ENCODE data around the gene XPO1.
A peak's percentile ranks its signal among the peaks of the same experiment; 100 is the strongest.

XPO1 gene

DNA sequence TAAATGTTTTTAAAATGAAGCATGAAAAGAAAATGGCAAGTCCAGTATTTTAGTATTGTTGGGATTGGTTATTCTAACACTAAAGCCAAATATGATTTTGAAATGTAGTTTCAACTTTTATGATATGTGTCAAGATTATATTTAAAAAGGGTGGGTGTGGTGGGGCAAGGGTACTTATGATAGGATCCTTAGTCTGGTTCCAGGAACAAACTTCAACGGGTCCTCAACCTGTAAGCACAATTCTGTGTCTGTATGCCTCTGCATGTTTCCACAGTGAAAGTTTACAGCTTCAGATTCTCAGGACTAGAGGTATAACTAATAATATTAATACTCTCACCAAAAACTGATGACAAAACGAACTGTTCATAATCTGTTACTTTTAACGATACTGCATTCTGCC lies 73.1 kb downstream of the XPO1 start:
- DNase-seq = no peak
- TF ChIP-seq, protein P1, sequence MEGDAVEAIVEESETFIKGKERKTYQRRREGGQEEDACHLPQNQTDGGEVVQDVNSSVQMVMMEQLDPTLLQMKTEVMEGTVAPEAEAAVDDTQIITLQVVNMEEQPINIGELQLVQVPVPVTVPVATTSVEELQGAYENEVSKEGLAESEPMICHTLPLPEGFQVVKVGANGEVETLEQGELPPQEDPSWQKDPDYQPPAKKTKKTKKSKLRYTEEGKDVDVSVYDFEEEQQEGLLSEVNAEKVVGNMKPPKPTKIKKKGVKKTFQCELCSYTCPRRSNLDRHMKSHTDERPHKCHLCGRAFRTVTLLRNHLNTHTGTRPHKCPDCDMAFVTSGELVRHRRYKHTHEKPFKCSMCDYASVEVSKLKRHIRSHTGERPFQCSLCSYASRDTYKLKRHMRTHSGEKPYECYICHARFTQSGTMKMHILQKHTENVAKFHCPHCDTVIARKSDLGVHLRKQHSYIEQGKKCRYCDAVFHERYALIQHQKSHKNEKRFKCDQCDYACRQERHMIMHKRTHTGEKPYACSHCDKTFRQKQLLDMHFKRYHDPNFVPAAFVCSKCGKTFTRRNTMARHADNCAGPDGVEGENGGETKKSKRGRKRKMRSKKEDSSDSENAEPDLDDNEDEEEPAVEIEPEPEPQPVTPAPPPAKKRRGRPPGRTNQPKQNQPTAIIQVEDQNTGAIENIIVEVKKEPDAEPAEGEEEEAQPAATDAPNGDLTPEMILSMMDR (IDR thresholded peaks at IDR 0.05) = no peak
- no peaks in the 10 kb centered on the region for H3K9me3 Mint-ChIP-seq
- peaks cover 32% of the 10 kb centered on the region for H3K36me3 Mint-ChIP-seq (ENCODE audit: low read depth)
- H3K4me1 Mint-ChIP-seq = peaks cover 29% of the 10 kb centered on the region
- no peaks in the 10 kb centered on the region for H3K27me3 Mint-ChIP-seq (ENCODE audit: low read depth, poor library complexity)
- peak overlapping the region; percentile 79 for H3K27ac Mint-ChIP-seq
- H3K4me3 Mint-ChIP-seq = no peak overlapping the region

GRCh38 chr2:61463769-61464475 lies 74.2 kb downstream of the XPO1 start:
- DNase-seq = no peak
- H3K27me3 Mint-ChIP-seq (ENCODE audit: low read depth, poor library complexity) = no peaks in the 10 kb centered on the region
- peaks cover 33% of the 10 kb centered on the region for H3K36me3 Mint-ChIP-seq (ENCODE audit: low read depth)
- no peaks in the 10 kb centered on the region for H3K9me3 Mint-ChIP-seq
- H3K4me3 Mint-ChIP-seq = no peak overlapping the region
- TF ChIP-seq, protein P1 (IDR thresholded peaks at IDR 0.05) = no peak
- H3K27ac Mint-ChIP-seq = peak overlapping the region; percentile 59
- H3K4me1 Mint-ChIP-seq = peaks cover 22% of the 10 kb centered on the region

GRCh38 chr2:61461404-61461803 lies 76.8 kb downstream of the XPO1 start:
- Mint-ChIP-seq H3K4me1 (peaks cover 36% of the 10 kb centered on the region), H3K36me3 (ENCODE audit: low read depth) (peaks cover 32% of the 10 kb centered on the region), H3K4me3 (no peak overlapping the region), H3K27ac (no peak overlapping the region), H3K9me3 (no peaks in the 10 kb centered on the region), H3K27me3 (ENCODE audit: low read depth, poor library complexity) (peaks cover 6% of the 10 kb centered on the region)
- TF ChIP-seq, protein P1 (IDR thresholded peaks at IDR 0.05) = no peak
- DNase-seq = no peak

DNA sequence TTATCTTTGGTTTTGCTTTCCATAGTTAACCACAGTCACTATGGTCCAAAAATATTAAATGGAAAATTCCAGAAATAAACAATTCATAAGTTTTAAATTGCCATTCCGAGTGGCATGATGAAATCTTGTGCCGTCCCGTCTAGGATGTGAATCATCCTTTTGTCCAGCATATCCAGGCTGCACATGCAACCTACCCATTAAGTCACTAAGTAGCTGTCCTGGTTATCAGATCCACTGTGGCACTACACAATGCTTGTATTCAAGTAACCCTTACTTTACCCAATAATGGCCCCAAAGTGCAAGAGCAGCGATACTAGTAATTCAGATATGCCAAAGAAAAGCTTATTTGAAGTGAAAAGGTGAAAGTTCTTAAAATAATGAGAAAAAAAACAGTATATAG lies 78.0 kb downstream of the XPO1 start:
- H3K9me3 Mint-ChIP-seq = no peaks in the 10 kb centered on the region
- no peak overlapping the region for H3K27ac Mint-ChIP-seq
- TF ChIP-seq, protein P1 (IDR thresholded peaks at IDR 0.05) = no peak
- no peak overlapping the region for H3K4me3 Mint-ChIP-seq
- H3K4me1 Mint-ChIP-seq = peaks cover 36% of the 10 kb centered on the region
- DNase-seq = no peak
- H3K27me3 Mint-ChIP-seq (ENCODE audit: low read depth, poor library complexity) = peaks cover 8% of the 10 kb centered on the region
- H3K36me3 Mint-ChIP-seq (ENCODE audit: low read depth) = peaks cover 40% of the 10 kb centered on the region

GRCh38 chr2:61456746-61457420 lies 81.3 kb downstream of the XPO1 start:
- TF ChIP-seq, protein P1 (IDR thresholded peaks at IDR 0.05) = no peak
- peaks cover 7% of the 10 kb centered on the region for H3K9me3 Mint-ChIP-seq
- DNase-seq = no peak
- peaks cover 43% of the 10 kb centered on the region for H3K36me3 Mint-ChIP-seq (ENCODE audit: low read depth)
- no peak overlapping the region for H3K4me3 Mint-ChIP-seq
- peaks cover 23% of the 10 kb centered on the region for H3K4me1 Mint-ChIP-seq
- H3K27me3 Mint-ChIP-seq (ENCODE audit: low read depth, poor library complexity) = peaks cover 10% of the 10 kb centered on the region
- no peak overlapping the region for H3K27ac Mint-ChIP-seq

Data from nephron progenitor cell (in vitro differentiated cells).